Vagina (tissue), 2 donors: ENCODE results near the gene ACO1.

ENCODE experiments used
- CTCF ChIP-seq, 3 experiments: fragments of 450-650 bp in 2 of 3; fragments of 200-600 bp in 1 of 3; sonication (generic) in 1 of 3; IDR thresholded peaks; one replicate each; pipeline ENCODE4 v1.5.1; 2017 to 2019; ENCODE audit warnings: antibody characterized with exemption in 3 of 3, mild to moderate bottlenecking in 2 of 3, moderate library complexity in 2 of 3
- POLR2AphosphoS5 ChIP-seq, 2 donors: sonication (generic); formaldehyde crosslinking; IDR thresholded peaks; one replicate each; pipeline ENCODE4 v1.9.0; 2017; ENCODE audit warnings: antibody characterized with exemption in 2 of 2, mild to moderate bottlenecking in 2 of 2, low read depth in 1 of 2; ENCODE audit not compliant: insufficient read depth in 1 of 2

DNA sequence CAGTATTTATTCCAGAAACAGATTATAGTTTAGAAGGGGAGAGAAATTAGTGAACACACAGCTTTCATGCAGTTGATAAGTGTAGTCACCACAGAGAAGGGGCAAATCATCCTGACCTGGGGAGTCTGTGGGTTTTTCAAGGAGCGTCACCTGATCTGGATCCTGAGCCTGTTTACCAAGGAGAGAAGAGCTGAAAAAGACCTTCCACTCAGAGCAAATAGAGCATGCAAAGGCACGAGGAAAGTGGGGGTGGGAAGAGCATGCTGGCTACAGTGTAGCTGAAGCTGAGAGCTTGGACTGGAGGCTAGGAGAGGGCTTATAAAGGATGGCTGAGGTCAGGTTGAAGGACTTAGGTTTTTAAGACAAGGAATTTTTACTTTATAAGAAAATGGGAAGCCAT lies 30.4 kb downstream of the ACO1 start:
- no peak for TF ChIP-seq CTCF (IDR thresholded peaks at IDR 0.05)
- no peak for TF ChIP-seq POLR2AphosphoS5 (IDR thresholded peaks at IDR 0.05; ENCODE audit: insufficient read depth in 1 of 2, low read depth in 1 of 2)
